PC-3 (cell line): ENCODE results near the gene CNIH2. TPM values are rescaled to one million over a fixed set of nuclear protein-coding genes. Genes with fewer than 3 reads are reported as not detected.

Experiments
- ATAC-seq: fragments of 200-7000 bp; cut with Tn5 transposase; 2 replicates; pipeline ENCODE4 v1.9.1; 2020; ENCODE audit warnings: mild to moderate bottlenecking, moderate library complexity
- BruUV-seq: library from RNA; stranded (reverse); fragments of 400-500 nt; replicated peaks from 2 replicates; lab custom pipeline; 2021; lab: Mats Ljungman, UMichigan
- CTCF ChIA-PET: fragments of 300-600 bp; sonication (Branson Sonifier 250); formaldehyde crosslinking; loops from one replicate; lab custom pipeline; 2022; ENCODE audit warnings: antibody characterized with exemption; lab: Charles Lee
- POLR2A ChIA-PET: fragments of 300-600 bp; sonication (Branson Sonifier 250); formaldehyde crosslinking; loops from one replicate; lab custom pipeline; 2022; ENCODE audit warnings: antibody characterized with exemption; ENCODE audit not compliant: unreplicated experiment; lab: Charles Lee
- DNase-seq: peaks from one replicate; pipeline ENCODE4 v3.0.0-alpha.2; 2015
- H2AFZ ChIP-seq: fragments of 300-600 bp; sonication (generic); 2 replicates; pipeline ENCODE4 v1.6.0; 2016; ENCODE audit warnings: antibody characterized with exemption, low read length
- H3F3A ChIP-seq: fragments of 300-600 bp; sonication (generic); one replicate; pipeline ENCODE4 v1.6.0; 2017; ENCODE audit warnings: antibody characterized with exemption, low read length, control low read depth, mild to moderate bottlenecking; ENCODE audit not compliant: unreplicated experiment
- H3K27ac ChIP-seq: fragments of 300-600 bp; sonication (generic); 2 replicates; pipeline ENCODE4 v1.5.1; 2016; ENCODE audit warnings: mild to moderate bottlenecking, low read length
- H3K27me3 ChIP-seq: fragments of 300-600 bp; sonication (generic); 2 replicates; pipeline ENCODE4 v1.6.1; 2016; ENCODE audit warnings: low read length, mixed read lengths
- H3K36me3 ChIP-seq: fragments of 300-600 bp; sonication (generic); 2 replicates; pipeline ENCODE4 v1.6.1; 2016; ENCODE audit warnings: low read depth, mixed run types, low read length, mixed read lengths
- H3K4me1 ChIP-seq: fragments of 300-600 bp; sonication (generic); 2 replicates; pipeline ENCODE4 v1.5.1; 2016; ENCODE audit warnings: low read length; ENCODE audit not compliant: insufficient read depth
- H3K4me2 ChIP-seq: fragments of 300-600 bp; sonication (generic); 2 replicates; pipeline ENCODE4 v1.6.0; 2016; ENCODE audit warnings: low read length
- H3K4me3 ChIP-seq: fragments of 300-600 bp; sonication (generic); 2 replicates; pipeline ENCODE4 v1.5.1; 2016; ENCODE audit warnings: mild to moderate bottlenecking, low read length, mixed read lengths
- H3K79me2 ChIP-seq: fragments of 300-600 bp; sonication (generic); 2 replicates; pipeline ENCODE4 v1.6.1; 2017; ENCODE audit warnings: low read length, mixed read lengths
- H3K9ac ChIP-seq: fragments of 300-600 bp; sonication (generic); 2 replicates; pipeline ENCODE4 v1.6.0; 2016; ENCODE audit warnings: mild to moderate bottlenecking, low read length
- H3K9me2 ChIP-seq: fragments of 300-600 bp; sonication (generic); replicated peaks from 2 replicates; pipeline ENCODE4 v1.6.1; 2016; ENCODE audit warnings: mixed run types, low read length, mixed read lengths
- H3K9me3 ChIP-seq: fragments of 300-600 bp; sonication (generic); 2 replicates; pipeline ENCODE4 v1.6.1; 2016; ENCODE audit warnings: low read length, mixed read lengths
- H4K20me1 ChIP-seq: fragments of 300-600 bp; sonication (generic); 2 replicates; pipeline ENCODE4 v1.6.1; 2016; ENCODE audit warnings: low read length, mixed read lengths
- CTCF ChIP-seq: fragments of 300-600 bp; sonication (generic); conservative IDR thresholded peaks from 2 replicates; pipeline ENCODE4 v1.5.1; 2017; ENCODE audit warnings: antibody characterized with exemption, low read depth, mild to moderate bottlenecking, low read length
- EZH2 ChIP-seq: fragments of 300-600 bp; sonication (generic); IDR thresholded peaks from one replicate; pipeline ENCODE4 v1.6.1; 2017; ENCODE audit warnings: antibody characterized with exemption, mild to moderate bottlenecking, low read length; ENCODE audit not compliant: unreplicated experiment
- EZH2phosphoT487 ChIP-seq: fragments of 300-600 bp; sonication (generic); IDR thresholded peaks from 2 replicates; pipeline ENCODE4 v1.6.1; 2018; ENCODE audit warnings: mild to moderate bottlenecking, antibody characterized with exemption, low read length, borderline replicate concordance
- intact Hi-C: fragments of 100-400 bp; cut with micrococcal nuclease; formaldehyde crosslinking; loops from 2 replicates; pipeline ENCODE4 v1.9.0; 2023
- total RNA-seq: library from RNA; depleted of rRNA; stranded (reverse); fragments of >200 nt; gene quantifications from 2 replicates; pipeline ENCODE4 v1.2.3, GENCODE V29; 2014

CNIH2 gene
- total RNA-seq, 1 experiment from 2014 or later = 2.2 TPM

- H3K9me2 ChIP-seq = no peaks in the 10 kb centered on the region
- CTCF ChIA-PET = interaction anchor here (0.8 kb wide), 1 partner anchor 77 kb away, joined by 3 read pairs; the partner anchor contains the start of gene RIN1
- ATAC-seq (peak; percentile 1; the same call in 1 of the 2 replicates), DNase-seq (no peak)
- no peak overlapping the region for H3K27ac ChIP-seq
- no peaks in the 10 kb centered on the region for H3K27me3 ChIP-seq
- peak overlapping the region; percentile 91 for H3K4me3 ChIP-seq
- peak overlapping the region; percentile 96 for H3K4me2 ChIP-seq
- peaks cover 5% of the 10 kb centered on the region; the same call in 1 of the 2 replicates for H4K20me1 ChIP-seq
- H3K4me1 ChIP-seq = peaks cover 16% of the 10 kb centered on the region
- peak overlapping the region; percentile 89 for H3K9ac ChIP-seq
- BruUV-seq = no TSS peak
- H2AFZ ChIP-seq = peak overlapping the region; percentile 97
- no peaks in the 10 kb centered on the region for H3K9me3 ChIP-seq
- intact Hi-C loops = loop anchor here (1.0 kb wide), 1 partner anchor 36 kb away; no protein-coding TSS in a partner anchor
- peaks cover 24% of the 10 kb centered on the region for H3K79me2 ChIP-seq
- POLR2A ChIA-PET = interaction anchor here (0.7 kb wide), 1 partner anchor 19 kb away, joined by 3 read pairs; no protein-coding TSS in a partner anchor
- H3K36me3 ChIP-seq = peaks cover 29% of the 10 kb centered on the region
- no peaks in the 10 kb centered on the region for H3F3A ChIP-seq
- TF ChIP-seq CTCF (peak; percentile 32; the same call in 1 of the 2 replicates), EZH2phosphoT487 (no peak)
Measured at GRCh38 chr11:66258473-66258893, 19.5 kb upstream of the CNIH2 start.

- intact Hi-C loops = no loop called here
- peaks cover 29% of the 10 kb centered on the region for H3K36me3 ChIP-seq
Measured at GRCh38 chr11:66259225-66259624, 18.8 kb upstream of the CNIH2 start.

DNA sequence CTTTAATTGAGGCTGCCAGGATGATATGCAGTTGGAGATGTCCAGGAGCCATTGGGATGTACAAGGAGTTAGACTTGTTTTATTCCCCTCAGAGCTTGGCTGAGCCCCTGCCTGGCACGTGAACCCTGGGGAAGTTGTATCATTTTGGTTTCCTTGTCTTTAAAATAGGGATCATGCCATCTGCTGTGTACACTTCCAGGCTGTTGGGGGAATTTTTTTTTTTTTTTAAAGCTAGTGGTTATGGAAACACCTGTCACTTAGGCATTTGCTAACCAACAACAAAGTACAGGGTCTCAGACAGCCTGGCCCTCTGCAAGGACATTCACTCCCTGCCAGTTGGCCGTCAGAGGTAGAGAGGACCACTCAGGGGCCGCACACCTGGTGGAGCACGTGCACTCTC is 18.0 kb upstream of the CNIH2 start:
- Histone ChIP-seq H3F3A (no peaks in the 10 kb centered on the region), H3K27me3 (no peaks in the 10 kb centered on the region), H3K9me2 (no peaks in the 10 kb centered on the region), H4K20me1 (peaks cover 5% of the 10 kb centered on the region; the same call in 1 of the 2 replicates), H3K9ac (no peak overlapping the region), H2AFZ (no peak overlapping the region), H3K36me3 (peaks cover 34% of the 10 kb centered on the region), H3K4me3 (no peak overlapping the region), H3K9me3 (no peaks in the 10 kb centered on the region), H3K4me2 (no peak overlapping the region), H3K27ac (no peak overlapping the region), H3K79me2 (peaks cover 24% of the 10 kb centered on the region), H3K4me1 (peaks cover 16% of the 10 kb centered on the region)
- TF ChIP-seq CTCF (no peak), EZH2 (no peak), EZH2phosphoT487 (no peak)
- ChIA-PET POLR2A (no interaction called here), CTCF (interaction anchor here (0.6 kb wide), 1 partner anchor 208 kb away, joined by 3 read pairs; no protein-coding TSS in a partner anchor)
- BruUV-seq = no TSS peak
- ATAC-seq (no peak), DNase-seq (no peak)
- intact Hi-C loops = no loop called here

More at GRCh38 chr11:66259225-66259624, 18.8 kb upstream of the CNIH2 start:
- Histone ChIP-seq H3K9me3 (no peaks in the 10 kb centered on the region), H3K4me3 (peak overlapping the region; percentile 91; the same call in 1 of the 2 replicates), H3K9ac (no peak overlapping the region), H3K4me1 (peaks cover 16% of the 10 kb centered on the region), H3K9me2 (no peaks in the 10 kb centered on the region), H3K4me2 (peak overlapping the region; percentile 96), H3F3A (no peaks in the 10 kb centered on the region), H3K27me3 (no peaks in the 10 kb centered on the region), H4K20me1 (peaks cover 5% of the 10 kb centered on the region; the same call in 1 of the 2 replicates), H3K27ac (no peak overlapping the region), H2AFZ (no peak overlapping the region), H3K79me2 (peaks cover 24% of the 10 kb centered on the region)
- TF ChIP-seq EZH2phosphoT487 = no peak
- TF ChIP-seq EZH2 = no peak
- no peak for DNase-seq
- BruUV-seq = no TSS peak
- ATAC-seq = no peak
- ChIA-PET CTCF (interaction anchor here (0.6 to 0.8 kb wide), 2 partner anchors 208 to 250 kb away, joined by 3 read pairs; no protein-coding TSS in a partner anchor), POLR2A (no interaction called here)
